Fibroblast of lung (primary cell): ENCODE measurements around the gene TANC1. TPM values are rescaled to one million over a fixed set of nuclear protein-coding genes. Genes with fewer than 3 reads are reported as not detected.

ENCODE experiments used
- DNase-seq, 2 donors: peaks; one replicate each; pipeline versions ENCODE4 v3.0.0 to v3.0.0-alpha.2; 2010; ENCODE audit warnings: low read depth in 2 of 2
- H2AFZ ChIP-seq: 2 replicates; pipeline ENCODE4 v1.5.1; 2012; ENCODE audit warnings: low read length, control low read depth, inconsistent platforms
- H3K27ac ChIP-seq: 2 replicates; pipeline ENCODE4 v1.5.1; 2011; ENCODE audit warnings: low read length, control low read depth; ENCODE audit not compliant: insufficient read depth
- H3K27me3 ChIP-seq: 2 replicates; pipeline ENCODE4 v1.5.1; 2011; ENCODE audit warnings: mild to moderate bottlenecking, low read length; ENCODE audit not compliant: control insufficient read depth, insufficient read depth
- H3K36me3 ChIP-seq: 2 replicates; pipeline ENCODE4 v1.5.1; 2011; ENCODE audit warnings: low read length; ENCODE audit not compliant: control insufficient read depth, insufficient read depth
- H3K4me1 ChIP-seq: 2 replicates; pipeline ENCODE4 v1.5.1; 2011; ENCODE audit warnings: low read length; ENCODE audit not compliant: control insufficient read depth, insufficient read depth; ENCODE audit errors: extremely low read depth
- H3K4me2 ChIP-seq: 2 replicates; pipeline ENCODE4 v1.5.1; 2011; ENCODE audit warnings: low read length, control low read depth; ENCODE audit not compliant: insufficient read depth; ENCODE audit errors: extremely low read depth
- H3K4me3 ChIP-seq, 4 experiments: fragments of 200-600 bp in 1 of 4; sonication (generic) in 1 of 4; replicated peaks in 1 of 4; 2 replicates each; pipeline ENCODE4 v1.5.1; 2011 to 2016; ENCODE audit warnings: low read length in 4 of 4, low read depth in 3 of 4, mild to moderate bottlenecking in 3 of 4, control low read depth in 2 of 4, inconsistent platforms in 1 of 4, mixed read lengths in 1 of 4; ENCODE audit not compliant: insufficient read depth in 1 of 4; ENCODE audit errors: control extremely low read depth in 1 of 4
- H3K79me2 ChIP-seq: 2 replicates; pipeline ENCODE4 v1.5.1; 2012; ENCODE audit warnings: mild to moderate bottlenecking, low read length, inconsistent platforms; ENCODE audit not compliant: control insufficient read depth, insufficient read depth
- H3K9ac ChIP-seq: 2 replicates; pipeline ENCODE4 v1.5.1; 2011; ENCODE audit warnings: mild to moderate bottlenecking, low read length, control low read depth; ENCODE audit not compliant: insufficient read depth
- H3K9me3 ChIP-seq: 2 replicates; pipeline ENCODE4 v1.5.1; 2012; ENCODE audit warnings: low read depth, low read length; ENCODE audit not compliant: control insufficient read depth, insufficient read depth
- H4K20me1 ChIP-seq: 2 replicates; pipeline ENCODE4 v1.5.1; 2011; ENCODE audit warnings: low read length; ENCODE audit not compliant: control insufficient read depth, insufficient read depth; ENCODE audit errors: extremely low read depth
- CTCF ChIP-seq, 2 donors: IDR thresholded peaks in 1 of 2; conservative IDR thresholded peaks in 1 of 2; 1 replicate in 1 of 2; 2 replicates in 1 of 2; pipeline ENCODE4 v1.5.1; 2011 to 2012; ENCODE audit warnings: low read length in 2 of 2, control low read depth in 1 of 2, inconsistent platforms in 1 of 2, low read depth in 1 of 2, mild to moderate bottlenecking in 1 of 2
- EZH2 ChIP-seq: IDR thresholded peaks from 2 replicates; pipeline ENCODE4 v1.5.1; 2012; ENCODE audit warnings: low read length, control low read depth, mild to moderate bottlenecking; ENCODE audit errors: missing control alignments
- polyA plus RNA-seq, 2 donors: library from polyadenylated mRNA; depleted of rRNA in 1 of 2; stranded (reverse) in 1 of 2; unstranded in 1 of 2; fragments of >200 nt; gene quantifications; 2 replicates each; pipeline ENCODE4 v1.2.1, GENCODE V29; 2011 to 2012; ENCODE audit warnings: missing spikeins in 1 of 2
- total RNA-seq: library from RNA; depleted of rRNA; stranded (reverse); fragments of >200 nt; gene quantifications from 2 replicates; pipeline ENCODE4 v1.2.1, GENCODE V29; 2014

TANC1 gene
- total and polyA plus RNA-seq, 2 donors (not counting 1 experiment from before 2014, with no cell fraction given) = 32.7 to 41.9 TPM

- H3K4me1 ChIP-seq = no peaks in the 10 kb centered on the region
- no peak for DNase-seq
- H3K9me3 ChIP-seq = no peaks in the 10 kb centered on the region
- no peak overlapping the region for H3K9ac ChIP-seq
- H4K20me1 ChIP-seq = no peaks in the 10 kb centered on the region
- H3K36me3 ChIP-seq = peaks cover 2% of the 10 kb centered on the region
- no peak overlapping the region for H3K4me2 ChIP-seq
- no peaks in the 10 kb centered on the region for H3K27me3 ChIP-seq
- H3K4me3 ChIP-seq = no peak overlapping the region
- TF ChIP-seq EZH2 (no peak), CTCF (conservative IDR thresholded peaks at IDR 0.05 in 1 of 2, IDR thresholded peaks at IDR 0.05 in 1 of 2; ENCODE audit: low read depth in 1 of 2, low read length in 2 of 2) (no peak)
- no peak overlapping the region for H3K27ac ChIP-seq
- H2AFZ ChIP-seq = no peak overlapping the region
- H3K79me2 ChIP-seq = no peaks in the 10 kb centered on the region
Measured at GRCh38 chr2:159108181-159108893, 139.9 kb downstream of the TANC1 start.

GRCh38 chr2:159109517-159109916 is 141.1 kb downstream of the TANC1 start:
- Histone ChIP-seq H3K4me1 (no peaks in the 10 kb centered on the region), H3K27me3 (no peaks in the 10 kb centered on the region), H3K79me2 (no peaks in the 10 kb centered on the region), H3K36me3 (peaks cover 2% of the 10 kb centered on the region), H3K4me3 (no peak overlapping the region), H3K27ac (no peak overlapping the region), H4K20me1 (no peaks in the 10 kb centered on the region), H3K9ac (no peak overlapping the region), H3K4me2 (no peak overlapping the region), H2AFZ (no peak overlapping the region), H3K9me3 (no peaks in the 10 kb centered on the region)
- TF ChIP-seq CTCF (conservative IDR thresholded peaks at IDR 0.05 in 1 of 2, IDR thresholded peaks at IDR 0.05 in 1 of 2; ENCODE audit: low read depth in 1 of 2, low read length in 2 of 2) (no peak), EZH2 (no peak)
- no peak for DNase-seq

- Histone ChIP-seq H3K4me3 (no peak overlapping the region), H3K9me3 (no peaks in the 10 kb centered on the region), H3K4me1 (no peaks in the 10 kb centered on the region), H3K36me3 (peaks cover 2% of the 10 kb centered on the region), H3K27ac (no peak overlapping the region), H4K20me1 (no peaks in the 10 kb centered on the region), H3K9ac (no peak overlapping the region), H2AFZ (no peak overlapping the region), H3K79me2 (no peaks in the 10 kb centered on the region), H3K27me3 (no peaks in the 10 kb centered on the region), H3K4me2 (no peak overlapping the region)
- TF ChIP-seq CTCF (conservative IDR thresholded peaks at IDR 0.05 in 1 of 2, IDR thresholded peaks at IDR 0.05 in 1 of 2; ENCODE audit: low read depth in 1 of 2, low read length in 2 of 2) (no peak), EZH2 (no peak)
- no peak for DNase-seq
Measured at GRCh38 chr2:159110784-159111183, 142.3 kb downstream of the TANC1 start.
